Stromal cell of bone marrow (primary cell): ENCODE data around the gene ADARB2.
"Not testable (repeated sequence)": the region's sequence is repeated elsewhere in the genome, so short reads cannot be mapped to it uniquely, and the experiment has no call there.

ENCODE experiments used
- DNase-seq: peaks from one replicate; pipeline ENCODE4 v3.0.0-alpha.2; 2012; ENCODE audit warnings: low read depth

ADARB2 gene

GRCh38 chr10:1169981-1170866 is 567.1 kb downstream of the ADARB2 start:
- no peak for DNase-seq

GRCh38 chr10:1169186-1169885 is 568.0 kb downstream of the ADARB2 start:
- no peak for DNase-seq

- DNase-seq: no peak
Observed at GRCh38 chr10:1168763-1169162, 568.6 kb downstream of the ADARB2 start.

GRCh38 chr10:1166828-1167275 is 570.5 kb downstream of the ADARB2 start:
- no peak for DNase-seq

GRCh38 chr10:1166101-1166827 is 571.1 kb downstream of the ADARB2 start:
- DNase-seq: no peak

- DNase-seq: no peak
Observed at GRCh38 chr10:1163831-1164230, 573.5 kb downstream of the ADARB2 start.

GRCh38 chr10:1163204-1163660 is 574.1 kb downstream of the ADARB2 start:
- DNase-seq: no peak

- no peak for DNase-seq
Observed at GRCh38 chr10:1162481-1163203, 574.7 kb downstream of the ADARB2 start.

GRCh38 chr10:1161315-1161673 is 576.0 kb downstream of the ADARB2 start:
- not testable (repeated sequence) for DNase-seq

GRCh38 chr10:1160561-1161314 is 576.6 kb downstream of the ADARB2 start:
- DNase-seq: no peak

GRCh38 chr10:1159131-1160061 is 577.9 kb downstream of the ADARB2 start:
- no peak for DNase-seq

- not testable (repeated sequence) for DNase-seq
Observed at GRCh38 chr10:1158536-1158935, 578.8 kb downstream of the ADARB2 start.

- DNase-seq: no peak
Observed at GRCh38 chr10:1158066-1158465, 579.3 kb downstream of the ADARB2 start.

- no peak for DNase-seq
Observed at GRCh38 chr10:1157615-1157933, 579.8 kb downstream of the ADARB2 start.

GRCh38 chr10:1156921-1157614 is 580.3 kb downstream of the ADARB2 start:
- no peak for DNase-seq

GRCh38 chr10:1156616-1156886 is 580.8 kb downstream of the ADARB2 start:
- no peak for DNase-seq

GRCh38 chr10:1155791-1156615 is 581.3 kb downstream of the ADARB2 start:
- DNase-seq: no peak

- DNase-seq: no peak
Observed at GRCh38 chr10:1154531-1155295, 582.6 kb downstream of the ADARB2 start.
